KBM-7 (cell line): Measurements from ENCODE around the gene PI4KB.
A peak's percentile ranks its signal among the peaks of the same experiment; 100 is the strongest.

Experiments
- DNase-seq: peaks from one replicate; pipeline ENCODE4 v3.0.0-alpha.2; 2015
- in situ Hi-C: fragments of 300-500 bp; cut with MboI; formaldehyde crosslinking; loops from 2 replicates; pipeline ENCODE4 v1.14.3; 2020; ENCODE audit warnings: low sequenced_read_pairs, low pct_unique_long_range_greater_than_20kb, mixed read lengths

The PI4KB gene

DNA sequence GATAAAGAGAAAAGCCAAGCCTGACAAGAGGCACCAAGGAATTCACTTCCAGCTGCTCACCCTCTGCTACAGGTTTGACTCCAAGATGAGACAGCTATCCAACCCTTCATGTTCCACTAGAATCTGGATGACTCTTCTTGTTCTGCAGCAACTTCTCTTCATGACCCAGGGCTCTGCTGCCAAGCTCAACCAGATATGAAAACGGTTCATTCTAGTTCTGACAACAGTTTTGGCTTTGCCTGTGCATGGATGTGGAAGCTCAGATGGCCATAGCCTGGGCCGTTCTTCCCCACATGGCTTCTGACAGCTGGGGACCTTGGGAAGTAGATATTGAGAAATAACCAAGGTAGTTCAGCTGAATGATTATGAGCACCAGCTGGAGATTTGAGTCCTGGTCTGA is 13.7 kb downstream of the PI4KB start:
- in situ Hi-C loops: no loop called here
- no peak for DNase-seq

DNA sequence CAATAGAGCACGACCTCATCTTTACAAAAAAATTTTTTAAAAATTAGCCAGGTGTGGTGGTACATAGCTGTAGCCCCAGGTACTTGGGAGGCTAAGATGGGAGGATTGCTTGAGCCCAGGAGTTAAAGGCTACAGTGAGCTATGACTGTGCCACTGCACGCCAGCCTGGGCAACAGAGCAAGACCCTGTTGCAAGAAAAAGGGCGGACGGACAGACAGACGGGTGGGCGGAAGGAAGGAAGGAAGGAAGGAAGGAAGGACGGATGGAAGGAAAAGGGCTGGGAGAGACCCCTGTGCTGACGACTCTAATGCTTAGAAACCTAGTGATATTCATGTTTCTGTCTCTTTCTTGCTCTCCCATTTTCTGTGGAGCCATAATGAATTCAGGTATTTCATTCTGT is 14.4 kb downstream of the PI4KB start:
- no peak for DNase-seq
- in situ Hi-C loops: no loop called here

DNA sequence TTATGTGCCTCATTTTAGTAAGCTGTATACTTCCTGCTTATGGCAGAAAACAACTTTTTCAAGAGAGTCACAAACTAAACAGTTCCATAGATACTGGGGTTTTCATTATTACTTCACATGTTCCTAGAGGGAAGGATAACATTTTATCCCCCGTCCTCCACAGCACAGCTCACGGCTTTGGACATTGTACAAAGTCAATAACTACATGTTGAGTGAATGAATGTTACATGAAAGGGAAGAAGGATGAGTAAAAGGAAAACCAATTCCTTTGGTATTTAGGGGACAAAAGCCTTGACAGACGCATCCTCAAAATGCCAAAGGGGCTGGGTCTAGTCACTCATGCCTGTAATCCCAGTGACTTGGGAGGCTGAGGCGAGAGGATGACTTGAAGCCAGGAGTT is 14.8 kb downstream of the PI4KB start:
- in situ Hi-C loops: no loop called here
- no peak for DNase-seq

DNA sequence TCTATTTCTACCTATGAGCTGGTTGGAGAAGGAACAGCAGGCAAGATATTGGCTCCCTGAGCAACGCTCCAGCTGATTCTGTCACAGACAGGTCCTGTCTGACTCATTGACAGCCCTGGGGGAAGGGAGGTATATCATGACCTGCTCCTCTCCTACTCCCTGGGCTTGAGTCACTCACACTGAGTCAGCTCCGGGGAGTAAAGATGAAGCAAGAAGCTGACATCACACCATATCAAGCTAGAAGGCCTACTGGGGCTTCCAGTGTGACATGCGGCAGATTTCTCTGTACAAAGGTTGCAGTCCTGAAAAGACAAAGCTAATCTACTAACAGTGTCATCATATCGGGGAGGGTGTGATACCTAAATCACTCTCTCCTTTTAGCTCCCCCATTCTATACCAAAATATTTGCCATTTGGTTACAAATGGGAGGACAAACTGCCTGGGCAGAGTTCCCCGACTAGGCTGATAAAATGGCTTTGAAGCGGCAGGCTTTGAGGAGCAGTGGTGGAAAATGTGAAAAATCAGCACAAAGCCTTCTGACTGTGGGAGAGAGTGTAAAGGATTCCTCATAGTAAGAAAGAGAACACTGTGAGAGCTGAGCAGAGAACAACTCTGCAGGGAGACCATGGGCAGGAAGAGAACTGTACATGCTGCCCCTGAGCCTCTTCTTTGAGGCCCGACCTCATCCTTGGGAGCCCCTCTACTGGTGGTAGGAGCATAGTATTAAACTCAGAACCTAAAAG is 15.5 kb downstream of the PI4KB start:
- in situ Hi-C loops: no loop called here
- peak; percentile 21 for DNase-seq

DNA sequence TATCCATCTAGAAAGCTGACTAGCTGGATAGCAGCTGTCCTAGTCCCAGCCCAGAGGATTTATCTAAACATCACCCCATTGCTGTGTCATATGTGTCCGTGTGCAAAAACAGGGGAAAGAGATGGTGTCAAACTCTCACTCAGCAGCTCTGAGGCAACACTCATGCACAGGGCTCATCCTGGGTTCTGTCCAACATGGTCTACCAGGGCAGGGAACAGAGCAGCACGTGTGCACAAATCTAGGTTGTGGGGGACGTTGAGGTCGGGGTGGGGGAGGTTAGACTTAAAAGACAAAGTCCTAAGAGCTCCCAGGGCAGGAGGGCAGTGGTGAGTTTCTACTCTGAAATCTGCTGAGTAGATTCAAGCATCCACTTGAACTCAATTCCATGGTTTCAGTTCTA is 16.2 kb downstream of the PI4KB start:
- in situ Hi-C loops: no loop called here
- no peak for DNase-seq

DNA sequence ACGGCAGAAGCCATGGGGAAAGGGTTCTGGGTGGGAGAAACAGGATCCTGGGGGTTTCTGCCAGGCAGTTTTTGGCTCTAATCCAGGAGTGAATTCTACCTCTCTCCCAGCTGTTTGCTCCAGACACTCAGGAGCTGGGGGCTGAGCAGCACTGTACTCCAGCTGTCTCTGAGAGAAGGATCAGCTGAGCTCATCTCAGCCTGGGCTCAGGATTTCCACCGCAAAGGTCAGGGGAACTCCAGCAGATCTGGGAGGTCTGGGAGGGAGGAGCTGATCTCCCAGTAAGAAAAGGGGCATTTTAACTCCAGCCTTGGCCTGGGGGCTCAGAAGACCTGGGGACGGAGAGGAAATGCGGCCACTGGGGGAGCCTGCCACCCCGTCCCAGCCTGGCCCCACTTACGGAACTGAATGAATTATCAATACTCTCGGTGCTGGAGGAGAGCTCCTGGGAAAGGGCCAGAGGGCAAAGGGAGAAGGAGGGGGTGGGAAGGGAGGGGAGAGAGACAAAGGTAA is 17.3 kb downstream of the PI4KB start:
- in situ Hi-C loops: no loop called here

DNA sequence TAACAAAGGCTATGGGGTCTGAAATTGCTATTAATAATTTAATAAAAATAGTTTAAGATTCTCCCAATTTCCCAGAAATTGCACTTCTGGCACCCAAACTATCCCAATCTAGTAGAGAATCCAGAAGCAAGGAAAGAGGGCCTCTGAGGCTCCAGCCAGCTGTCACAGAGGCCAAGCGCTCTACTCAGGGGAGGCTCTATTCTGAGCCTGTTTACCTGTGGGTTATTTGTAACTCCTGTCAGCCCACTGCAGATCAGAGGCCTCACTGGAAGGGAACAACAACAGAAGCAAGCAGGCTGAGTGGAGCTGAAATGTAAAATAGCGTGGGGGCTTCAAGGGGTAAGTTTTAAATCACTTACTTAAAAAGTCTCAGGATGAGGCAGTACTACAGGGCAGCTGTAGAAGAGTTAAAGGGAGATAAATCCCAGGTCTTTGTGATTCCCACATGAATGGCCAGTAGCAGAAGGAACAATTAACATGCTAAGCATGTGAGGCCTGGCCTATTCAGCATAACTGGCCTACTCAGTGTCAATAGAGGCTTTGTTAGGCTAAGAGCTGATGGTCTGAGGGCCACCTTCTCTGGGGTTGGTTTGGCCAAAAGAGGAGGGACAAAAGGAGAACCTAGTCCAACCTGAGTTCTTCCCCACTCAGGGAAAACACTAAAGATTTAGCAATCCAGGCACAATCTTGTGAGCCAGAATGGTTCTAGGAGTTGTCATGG is 32.3 kb downstream of the PI4KB start:
- DNase-seq: no peak
- in situ Hi-C loops: no loop called here

More for the DNA sequence above, 17.3 kb downstream of the PI4KB start:
- DNase-seq: no peak

DNA sequence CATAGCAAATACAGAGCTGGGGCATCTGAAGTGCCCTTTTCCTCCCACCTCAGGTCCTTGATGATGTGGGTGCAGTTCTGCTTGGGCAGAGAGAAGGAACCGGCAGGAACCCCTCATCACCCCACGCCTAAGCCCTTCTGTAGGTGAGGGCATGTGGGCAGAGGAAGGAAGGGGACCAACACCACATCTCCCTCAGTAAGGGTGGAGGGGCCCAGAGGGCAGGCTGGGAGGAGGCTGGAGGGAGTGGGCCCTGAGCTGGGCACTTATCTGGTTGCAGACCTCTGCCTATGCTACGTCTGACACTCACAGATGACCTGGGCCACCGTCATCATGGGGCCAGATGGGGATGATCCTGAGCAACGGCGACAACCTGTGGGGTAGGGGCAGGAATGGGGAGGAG is 34.1 kb downstream of the PI4KB start:
- in situ Hi-C loops: no loop called here

DNA sequence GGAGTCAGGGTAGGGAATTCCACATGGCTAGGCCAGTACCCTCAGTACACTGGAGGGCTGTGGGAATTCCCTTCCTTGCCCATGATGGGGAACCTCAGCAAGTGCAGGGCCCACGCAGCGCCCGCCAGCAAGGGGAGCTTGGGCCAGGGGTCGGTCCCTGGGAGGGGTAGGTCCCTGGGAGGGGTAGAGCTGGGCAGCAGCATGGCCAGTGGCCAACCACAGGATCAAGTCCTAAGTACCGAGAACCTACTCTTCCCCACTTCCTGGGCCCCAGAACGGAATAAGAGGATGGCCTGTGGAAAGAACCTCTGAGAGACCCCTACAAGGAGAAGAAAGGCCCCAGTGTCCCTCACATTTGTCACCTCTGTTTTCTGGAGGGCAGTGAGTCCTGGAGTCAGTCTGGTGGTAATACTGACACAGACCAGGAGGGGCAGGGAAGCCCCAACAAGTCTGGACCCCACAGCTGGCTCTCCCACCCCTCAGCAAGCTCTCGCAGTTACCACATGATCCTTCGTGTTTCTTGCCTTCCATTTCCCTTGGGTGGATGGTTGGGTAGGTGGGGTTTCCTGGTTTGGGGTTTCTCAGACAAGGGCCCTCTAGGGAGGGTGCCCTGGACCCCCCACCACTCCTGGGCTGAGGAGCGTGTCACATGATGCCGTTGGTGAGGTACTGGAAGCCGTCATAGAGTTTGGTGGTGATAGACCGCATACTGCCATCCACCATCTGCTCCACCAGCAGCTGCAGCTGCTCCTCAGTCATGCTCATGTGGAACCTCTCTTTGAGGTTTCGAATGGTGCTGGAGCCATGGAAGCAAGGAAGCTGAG is 34.8 kb downstream of the PI4KB start:
- no peak for DNase-seq
- in situ Hi-C loops: no loop called here

More for the DNA sequence above, 34.1 kb downstream of the PI4KB start:
- no peak for DNase-seq

DNA sequence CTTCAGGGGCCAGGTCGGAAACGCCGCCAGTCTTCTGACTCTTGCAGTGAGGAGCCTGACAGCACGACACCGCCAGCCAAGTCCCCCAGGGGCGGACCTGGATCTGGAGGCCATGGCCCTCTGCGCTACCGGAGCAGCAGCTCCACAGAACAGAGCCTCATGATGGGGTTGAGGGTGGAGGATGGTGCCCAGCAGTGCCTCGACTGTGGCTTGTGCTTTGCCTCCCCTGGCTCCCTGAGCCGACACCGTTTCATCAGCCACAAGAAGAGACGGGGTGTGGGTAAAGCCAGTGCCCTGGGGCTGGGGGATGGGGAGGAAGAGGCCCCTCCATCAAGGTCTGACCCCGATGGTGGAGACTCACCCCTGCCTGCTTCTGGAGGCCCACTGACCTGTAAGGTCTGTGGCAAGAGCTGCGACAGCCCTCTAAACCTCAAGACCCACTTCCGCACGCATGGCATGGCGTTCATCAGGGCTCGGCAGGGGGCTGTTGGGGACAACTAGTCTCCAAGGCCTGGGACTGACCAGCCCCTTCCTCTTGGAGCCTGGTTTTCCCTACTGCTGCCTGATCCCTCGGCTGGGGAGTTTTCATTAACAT is 36.4 kb downstream of the PI4KB start:
- DNase-seq: no peak
- in situ Hi-C loops: no loop called here

DNA sequence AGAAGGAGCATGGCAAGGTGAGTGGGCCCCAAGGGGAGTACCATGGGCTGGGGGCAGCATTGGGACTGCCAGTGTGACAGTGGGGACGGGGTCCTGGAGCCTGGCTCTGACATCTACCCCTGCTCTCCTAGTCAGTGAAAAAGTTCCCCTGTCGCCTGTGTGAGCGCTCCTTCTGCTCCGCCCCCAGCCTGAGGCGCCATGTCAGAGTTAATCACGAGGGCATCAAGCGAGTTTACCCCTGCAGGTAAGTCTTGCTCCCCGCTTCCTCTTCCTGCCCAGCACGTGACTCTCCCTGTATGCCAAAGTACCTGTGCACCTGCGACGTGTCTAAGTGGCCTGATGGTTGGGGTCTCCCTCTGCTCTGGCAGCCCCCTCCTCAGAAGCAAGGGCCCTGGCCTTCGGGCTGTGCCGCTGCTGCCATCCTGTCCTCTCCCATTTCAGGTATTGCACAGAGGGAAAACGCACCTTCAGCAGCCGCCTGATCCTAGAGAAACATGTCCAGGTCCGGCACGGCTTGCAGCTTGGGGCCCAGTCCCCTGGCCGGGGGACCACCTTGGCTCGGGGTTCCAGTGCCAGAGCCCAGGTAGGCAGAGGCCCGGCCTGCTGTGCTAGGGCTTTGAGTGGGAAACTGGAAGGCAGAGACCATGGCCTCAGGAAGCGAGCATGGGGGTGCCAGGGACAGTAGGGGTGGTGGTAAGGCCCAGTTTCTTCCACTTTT is 37.1 kb downstream of the PI4KB start:
- in situ Hi-C loops: no loop called here
- no peak for DNase-seq

DNA sequence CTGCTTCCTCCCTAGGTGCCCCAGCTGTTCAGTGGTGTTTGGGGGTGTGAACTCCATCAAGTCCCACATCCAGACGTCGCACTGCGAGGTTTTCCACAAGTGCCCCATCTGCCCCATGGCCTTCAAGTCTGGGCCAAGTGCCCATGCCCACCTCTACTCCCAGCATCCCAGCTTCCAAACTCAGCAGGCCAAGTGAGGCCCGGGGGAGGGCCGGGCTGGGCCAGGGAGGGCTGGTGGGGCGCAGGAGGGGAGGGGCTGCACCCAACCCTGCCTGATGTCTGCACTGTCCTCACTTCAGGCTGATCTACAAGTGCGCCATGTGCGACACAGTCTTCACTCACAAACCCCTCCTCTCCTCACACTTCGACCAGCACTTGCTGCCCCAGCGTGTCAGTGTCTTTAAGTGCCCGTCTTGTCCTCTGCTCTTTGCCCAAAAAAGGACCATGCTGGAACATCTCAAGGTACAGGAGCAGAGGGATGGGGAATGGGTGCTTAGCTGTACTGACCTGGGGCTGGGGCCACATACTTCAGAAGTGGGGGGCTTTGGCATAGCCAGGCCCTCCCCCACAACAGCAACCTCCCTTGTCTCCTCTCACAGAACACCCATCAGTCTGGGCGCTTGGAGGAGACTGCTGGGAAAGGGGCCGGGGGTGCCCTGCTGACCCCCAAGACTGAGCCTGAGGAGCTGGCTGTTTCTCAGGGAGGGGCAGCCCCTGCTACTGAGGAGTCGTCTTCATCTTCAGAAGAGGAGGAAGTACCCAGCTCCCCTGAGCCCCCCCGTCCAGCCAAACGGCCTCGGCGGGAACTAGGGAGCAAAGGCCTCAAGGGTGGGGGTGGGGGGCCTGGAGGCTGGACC is 37.9 kb downstream of the PI4KB start:
- in situ Hi-C loops: no loop called here
- DNase-seq: no peak

DNA sequence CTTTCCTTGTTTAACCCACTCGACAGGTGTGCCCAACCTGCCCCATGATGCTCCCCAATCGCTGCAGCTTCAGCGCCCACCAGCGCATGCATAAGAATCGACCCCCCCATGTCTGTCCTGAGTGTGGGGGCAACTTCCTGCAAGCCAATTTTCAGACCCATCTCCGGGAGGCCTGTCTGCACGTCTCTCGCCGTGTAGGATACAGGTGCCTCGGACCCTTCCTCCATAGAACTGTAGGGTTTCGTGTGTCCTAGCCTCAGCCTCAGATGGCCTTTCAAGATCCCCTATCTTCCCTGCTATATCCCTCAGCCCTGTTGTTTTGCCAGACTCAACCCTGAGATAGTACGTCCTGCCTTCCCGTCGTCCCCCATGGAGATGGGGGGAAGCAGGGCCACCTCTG is 38.7 kb downstream of the PI4KB start:
- in situ Hi-C loops: no loop called here
- DNase-seq: no peak

DNA sequence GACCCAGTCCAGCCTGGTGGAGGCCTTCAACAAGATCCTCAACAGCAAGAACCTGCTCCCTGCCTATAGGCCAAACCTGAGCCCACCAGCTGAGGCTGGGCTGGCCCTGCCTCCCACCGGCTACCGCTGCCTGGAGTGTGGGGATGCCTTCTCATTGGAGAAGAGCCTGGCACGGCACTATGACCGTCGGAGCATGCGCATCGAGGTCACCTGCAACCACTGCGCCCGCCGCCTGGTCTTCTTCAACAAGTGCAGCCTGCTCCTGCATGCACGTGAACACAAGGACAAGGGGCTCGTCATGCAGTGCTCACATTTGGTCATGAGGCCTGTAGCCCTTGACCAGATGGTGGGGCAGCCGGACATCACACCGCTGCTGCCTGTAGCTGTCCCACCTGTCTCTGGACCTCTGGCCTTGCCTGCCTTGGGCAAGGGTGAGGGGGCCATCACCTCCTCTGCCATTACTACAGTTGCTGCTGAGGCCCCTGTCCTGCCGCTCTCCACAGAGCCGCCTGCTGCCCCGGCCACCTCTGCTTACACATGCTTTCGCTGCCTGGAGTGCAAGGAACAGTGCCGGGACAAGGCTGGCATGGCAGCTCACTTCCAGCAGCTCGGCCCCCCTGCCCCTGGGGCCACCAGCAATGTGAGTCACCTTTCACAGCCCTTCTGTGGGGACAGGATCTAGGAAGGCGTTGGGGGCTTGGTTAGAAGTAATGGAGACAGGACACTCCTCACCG is 39.3 kb downstream of the PI4KB start:
- in situ Hi-C loops: no loop called here
- no peak for DNase-seq

DNA sequence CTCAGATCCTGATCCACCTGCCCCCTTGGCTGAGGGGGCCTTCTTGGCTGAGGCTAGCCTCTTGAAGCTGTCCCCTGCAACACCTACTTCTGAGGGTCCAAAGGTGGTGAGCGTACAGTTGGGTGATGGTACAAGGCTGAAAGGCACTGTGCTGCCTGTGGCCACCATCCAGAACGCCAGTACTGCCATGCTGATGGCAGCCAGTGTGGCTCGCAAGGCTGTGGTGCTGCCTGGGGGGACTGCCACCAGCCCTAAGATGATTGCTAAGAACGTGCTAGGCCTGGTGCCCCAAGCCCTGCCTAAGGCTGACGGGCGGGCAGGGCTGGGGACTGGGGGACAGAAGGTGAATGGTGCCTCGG is 39.9 kb downstream of the PI4KB start:
- in situ Hi-C loops: no loop called here

DNA sequence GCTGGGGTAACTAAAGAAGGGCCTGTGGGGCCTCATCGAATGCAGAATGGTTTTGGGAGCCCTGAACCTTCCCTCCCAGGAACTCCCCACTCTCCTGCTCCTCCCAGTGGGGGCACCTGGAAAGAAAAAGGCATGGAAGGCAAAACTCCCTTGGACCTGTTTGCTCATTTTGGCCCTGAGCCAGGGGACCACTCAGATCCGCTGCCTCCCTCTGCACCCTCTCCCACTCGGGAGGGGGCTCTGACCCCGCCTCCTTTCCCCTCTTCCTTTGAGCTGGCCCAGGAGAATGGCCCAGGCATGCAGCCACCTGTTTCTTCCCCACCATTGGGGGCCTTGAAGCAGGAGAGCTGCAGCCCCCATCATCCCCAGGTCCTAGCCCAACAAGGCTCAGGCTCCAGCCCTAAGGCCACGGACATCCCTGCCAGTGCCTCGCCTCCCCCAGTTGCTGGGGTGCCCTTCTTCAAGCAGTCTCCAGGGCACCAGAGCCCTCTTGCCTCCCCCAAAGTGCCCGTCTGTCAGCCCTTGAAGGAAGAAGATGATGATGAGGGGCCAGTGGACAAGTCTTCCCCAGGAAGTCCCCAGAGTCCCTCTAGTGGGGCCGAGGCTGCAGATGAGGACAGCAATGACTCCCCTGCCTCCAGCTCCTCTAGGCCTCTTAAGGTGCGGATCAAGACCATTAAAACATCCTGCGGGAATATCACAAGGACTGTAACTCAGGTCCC is 40.4 kb downstream of the PI4KB start:
- in situ Hi-C loops: no loop called here
- no peak for DNase-seq

More for the DNA sequence above, 39.9 kb downstream of the PI4KB start:
- DNase-seq: no peak
